Osteoblast (primary cell): ENCODE data around the gene SORL1. TPM values are rescaled to one million over a fixed set of nuclear protein-coding genes. Genes with fewer than 3 reads are reported as not detected.
A peak's percentile ranks its signal among the peaks of the same experiment; 100 is the strongest.

Experiments
- DNase-seq: peaks from one replicate; pipeline ENCODE4 v3.0.0; 2011; ENCODE audit warnings: low spot score, mixed read lengths; ENCODE audit not compliant: insufficient read length; ENCODE audit errors: missing footprints
- H2AFZ ChIP-seq: 2 replicates; pipeline ENCODE4 v1.6.0; 2011; ENCODE audit warnings: mild to moderate bottlenecking, low read length
- H3K27ac ChIP-seq: 2 replicates; pipeline ENCODE4 v1.5.1; 2011; ENCODE audit warnings: mild to moderate bottlenecking, low read depth, low read length, moderate library complexity
- H3K27me3 ChIP-seq: 2 replicates; pipeline ENCODE4 v1.6.0; 2012; ENCODE audit warnings: mild to moderate bottlenecking, control low read depth, inconsistent platforms, low read length, moderate library complexity; ENCODE audit not compliant: insufficient read depth
- H3K36me3 ChIP-seq: 2 replicates; pipeline ENCODE4 v1.5.1; 2011; ENCODE audit warnings: mild to moderate bottlenecking, low read length, control low read depth, moderate library complexity; ENCODE audit not compliant: insufficient read depth
- H3K4me1 ChIP-seq: 2 replicates; pipeline ENCODE4 v1.5.1; 2011; ENCODE audit warnings: mild to moderate bottlenecking, low read length, control low read depth, moderate library complexity; ENCODE audit not compliant: insufficient read depth
- H3K4me2 ChIP-seq: 2 replicates; pipeline ENCODE4 v1.6.0; 2011; ENCODE audit warnings: mild to moderate bottlenecking, low read length; ENCODE audit not compliant: insufficient read depth
- H3K4me3 ChIP-seq: fragments of 200-600 bp; sonication (generic); 3 replicates; pipeline ENCODE4 v1.5.1; 2012; ENCODE audit warnings: mild to moderate bottlenecking, low read length, inconsistent platforms; ENCODE audit not compliant: insufficient read depth
- H3K79me2 ChIP-seq: 2 replicates; pipeline ENCODE4 v1.6.0; 2012; ENCODE audit warnings: mild to moderate bottlenecking, low read length, control low read depth, inconsistent platforms; ENCODE audit not compliant: insufficient read depth
- H3K9me3 ChIP-seq: 2 replicates; pipeline ENCODE4 v1.5.1; 2011; ENCODE audit warnings: low read depth, low read length, control low read depth
- H4K20me1 ChIP-seq: 2 replicates; pipeline ENCODE4 v1.6.0; 2012; ENCODE audit warnings: mild to moderate bottlenecking, low read length, control low read depth; ENCODE audit not compliant: insufficient read depth
- total RNA-seq: library from RNA; depleted of rRNA; stranded (reverse); fragments of >200 nt; gene quantifications from 2 replicates; pipeline ENCODE4 v1.2.3, GENCODE V29; 2012
- TF ChIP-seq, protein P1 (sequence below): IDR thresholded peaks from 2 replicates; pipeline ENCODE4 v1.5.1; 2011; ENCODE audit warnings: mild to moderate bottlenecking, low read depth, low read length, moderate library complexity; ENCODE audit errors: extremely low read depth

Gene SORL1
- total RNA-seq, 1 donor, result 0.36 TPM

DNA sequence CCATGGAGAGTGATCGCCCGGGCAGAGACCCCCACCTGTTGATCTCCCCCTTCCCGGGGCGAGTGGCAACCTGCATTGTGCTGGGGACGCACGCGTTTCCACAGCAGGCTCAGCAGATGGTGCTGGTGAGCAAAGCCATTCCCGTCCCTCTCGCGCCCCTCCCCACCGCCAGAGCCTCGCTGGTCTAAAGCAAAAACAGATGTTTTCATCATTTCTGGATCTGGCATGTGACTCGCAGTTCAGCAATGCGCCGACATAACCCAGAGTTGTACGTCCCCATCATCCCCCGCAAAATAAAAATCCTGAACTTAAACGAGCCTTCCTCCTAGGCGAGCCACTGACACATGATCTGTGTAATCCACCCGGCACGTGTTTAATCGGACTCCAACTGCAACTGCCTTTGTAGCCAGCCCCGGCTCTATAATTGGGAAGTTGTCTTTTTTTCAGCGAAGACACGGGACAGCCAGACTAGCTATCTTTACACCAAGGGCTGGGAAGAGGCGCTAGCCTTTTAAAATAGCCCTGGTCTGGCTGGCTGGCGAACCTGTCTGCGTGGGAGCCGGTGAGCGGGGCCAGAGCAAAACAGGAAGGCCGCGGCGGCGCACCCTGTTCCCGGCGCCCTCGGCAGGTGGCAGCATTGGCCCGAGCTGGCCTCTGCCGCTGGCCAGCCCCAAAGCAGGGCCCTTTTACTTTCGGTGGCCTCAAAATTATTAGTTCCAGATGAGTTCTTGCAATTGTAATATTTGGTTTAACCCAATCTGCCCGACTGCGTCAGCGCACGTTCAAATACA is 203.6 kb downstream of the SORL1 start:
- peak; percentile 96 for DNase-seq
- TF ChIP-seq, protein P1, sequence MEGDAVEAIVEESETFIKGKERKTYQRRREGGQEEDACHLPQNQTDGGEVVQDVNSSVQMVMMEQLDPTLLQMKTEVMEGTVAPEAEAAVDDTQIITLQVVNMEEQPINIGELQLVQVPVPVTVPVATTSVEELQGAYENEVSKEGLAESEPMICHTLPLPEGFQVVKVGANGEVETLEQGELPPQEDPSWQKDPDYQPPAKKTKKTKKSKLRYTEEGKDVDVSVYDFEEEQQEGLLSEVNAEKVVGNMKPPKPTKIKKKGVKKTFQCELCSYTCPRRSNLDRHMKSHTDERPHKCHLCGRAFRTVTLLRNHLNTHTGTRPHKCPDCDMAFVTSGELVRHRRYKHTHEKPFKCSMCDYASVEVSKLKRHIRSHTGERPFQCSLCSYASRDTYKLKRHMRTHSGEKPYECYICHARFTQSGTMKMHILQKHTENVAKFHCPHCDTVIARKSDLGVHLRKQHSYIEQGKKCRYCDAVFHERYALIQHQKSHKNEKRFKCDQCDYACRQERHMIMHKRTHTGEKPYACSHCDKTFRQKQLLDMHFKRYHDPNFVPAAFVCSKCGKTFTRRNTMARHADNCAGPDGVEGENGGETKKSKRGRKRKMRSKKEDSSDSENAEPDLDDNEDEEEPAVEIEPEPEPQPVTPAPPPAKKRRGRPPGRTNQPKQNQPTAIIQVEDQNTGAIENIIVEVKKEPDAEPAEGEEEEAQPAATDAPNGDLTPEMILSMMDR, result peak; percentile 74
- H3K4me1 ChIP-seq, result peaks cover 19% of the 10 kb centered on the region
- H3K27me3 ChIP-seq, result no peaks in the 10 kb centered on the region
- H3K4me2 ChIP-seq, result peak overlapping the region; percentile 92
- peak overlapping the region; percentile 99 for H3K27ac ChIP-seq
- H3K4me3 ChIP-seq, result peak overlapping the region; percentile 73
- no peaks in the 10 kb centered on the region for H4K20me1 ChIP-seq
- peaks cover 5% of the 10 kb centered on the region for H3K79me2 ChIP-seq
- no peaks in the 10 kb centered on the region for H3K9me3 ChIP-seq
- H2AFZ ChIP-seq, result peak overlapping the region; percentile 91
- no peaks in the 10 kb centered on the region for H3K36me3 ChIP-seq

DNA sequence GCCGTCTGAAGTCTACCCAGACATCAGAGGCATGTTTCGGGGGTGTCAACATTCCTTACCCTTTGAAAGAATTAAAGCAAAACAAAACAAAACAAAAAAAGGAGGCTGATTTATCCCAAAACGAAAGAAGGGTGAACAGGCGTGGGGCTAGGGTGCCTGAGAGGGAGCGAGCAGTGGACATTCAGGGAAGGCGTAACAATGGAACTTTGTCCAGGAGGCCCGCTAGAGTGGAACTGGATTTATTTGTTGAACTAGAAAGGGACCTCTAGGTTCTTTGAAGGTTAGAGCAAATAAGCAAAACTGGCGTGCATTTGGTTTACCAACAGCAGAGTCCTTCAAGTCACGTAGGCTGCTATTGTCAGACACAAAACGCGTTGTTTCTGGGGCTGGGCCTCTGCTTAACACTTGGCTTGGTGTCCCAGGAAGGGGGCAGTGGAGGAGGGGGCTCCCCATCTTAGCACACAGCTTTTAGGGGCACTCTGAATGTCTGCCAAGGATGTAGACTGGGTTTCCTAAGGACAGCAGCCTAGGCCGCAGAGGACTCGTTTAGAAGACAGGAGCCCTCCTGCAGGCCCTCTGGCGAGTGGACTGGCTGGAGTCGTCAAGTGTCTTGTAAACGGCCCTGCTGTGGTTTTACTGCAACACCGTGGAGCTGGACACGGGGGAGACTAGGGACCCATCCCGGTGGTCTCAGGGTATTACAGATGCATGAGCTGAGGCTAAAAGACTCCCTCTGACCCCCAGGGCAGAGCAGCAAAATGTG is 204.4 kb downstream of the SORL1 start:
- no peaks in the 10 kb centered on the region for H3K9me3 ChIP-seq
- H3K27ac ChIP-seq, result peak overlapping the region; percentile 99
- H3K27me3 ChIP-seq, result no peaks in the 10 kb centered on the region
- peaks cover 24% of the 10 kb centered on the region for H3K4me1 ChIP-seq
- no peaks in the 10 kb centered on the region for H4K20me1 ChIP-seq
- peak overlapping the region; percentile 48 for H2AFZ ChIP-seq
- TF ChIP-seq, protein P1, result no peak
- peak overlapping the region; percentile 73 for H3K4me3 ChIP-seq
- no peak for DNase-seq
- peak overlapping the region; percentile 92 for H3K4me2 ChIP-seq
- H3K36me3 ChIP-seq, result no peaks in the 10 kb centered on the region
- H3K79me2 ChIP-seq, result peaks cover 5% of the 10 kb centered on the region

DNA sequence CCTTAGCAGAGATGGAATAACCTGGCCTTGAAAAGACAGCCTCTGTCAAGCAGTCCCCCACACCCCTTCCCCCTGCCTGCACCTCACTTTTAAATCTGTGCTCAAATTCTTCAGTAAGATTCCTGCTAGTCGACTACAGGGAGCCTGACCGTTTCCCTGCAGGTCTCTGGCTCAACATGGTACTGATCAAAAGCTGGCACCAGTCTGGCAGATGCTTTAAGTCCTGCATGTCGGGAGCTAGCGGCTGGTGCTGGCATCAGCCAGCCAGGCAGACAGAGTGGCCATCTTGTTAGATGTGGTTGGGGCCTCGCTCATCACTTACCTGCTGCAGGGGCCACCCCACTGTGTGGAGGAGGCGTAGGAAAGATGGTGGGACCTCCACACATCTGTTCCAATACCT is 205.0 kb downstream of the SORL1 start:
- H3K4me1 ChIP-seq, result peaks cover 31% of the 10 kb centered on the region
- peak overlapping the region; percentile 99 for H3K27ac ChIP-seq
- peak overlapping the region; percentile 48 for H2AFZ ChIP-seq

More for the DNA sequence above, 205.0 kb downstream of the SORL1 start:
- no peaks in the 10 kb centered on the region for H3K9me3 ChIP-seq
- no peak overlapping the region for H3K4me3 ChIP-seq
- H3K27me3 ChIP-seq, result no peaks in the 10 kb centered on the region
- no peak for DNase-seq
- no peaks in the 10 kb centered on the region for H3K36me3 ChIP-seq
- no peaks in the 10 kb centered on the region for H4K20me1 ChIP-seq
- H3K4me2 ChIP-seq, result no peak overlapping the region
- peaks cover 5% of the 10 kb centered on the region for H3K79me2 ChIP-seq
- TF ChIP-seq, protein P1, result no peak
